MG63 (cell line): ENCODE data around the gene TANK. TPM values are rescaled to one million over a fixed set of nuclear protein-coding genes. Genes with fewer than 3 reads are reported as not detected.
A peak's percentile ranks its signal among the peaks of the same experiment; 100 is the strongest.

Experiments used
- DNase-seq: peaks from one replicate; pipeline ENCODE4 v3.0.0-alpha.2; 2020
- H3K27me3 ChIP-seq: fragments of 250-450 bp; sonication (Bioruptor Pico); 2 replicates; pipeline ENCODE4 v1.5.1; 2020; ENCODE audit warnings: mild to moderate bottlenecking, moderate library complexity
- H3K36me3 ChIP-seq: fragments of 250-450 bp; sonication (Bioruptor Pico); 2 replicates; pipeline ENCODE4 v1.5.1; 2020; ENCODE audit warnings: mild to moderate bottlenecking, moderate library complexity
- H3K4me3 ChIP-seq: fragments of 250-450 bp; sonication (Bioruptor Pico); 2 replicates; pipeline ENCODE4 v1.5.1; 2020; ENCODE audit warnings: mild to moderate bottlenecking, moderate library complexity
- H3K9me3 ChIP-seq: fragments of 250-450 bp; sonication (Bioruptor Pico); 2 replicates; pipeline ENCODE4 v1.5.1; 2020; ENCODE audit warnings: mild to moderate bottlenecking, moderate library complexity
- total RNA-seq: library from RNA; depleted of rRNA; stranded (reverse); fragments of >200 nt; shearing (Covaris generic); gene quantifications from 2 replicates; pipeline ENCODE4 v1.2.3, GENCODE V29; 2014; ENCODE audit warnings: low replicate concordance

Gene TANK
- total RNA-seq, 1 experiment from 2014 or later = 30.7 TPM

DNA sequence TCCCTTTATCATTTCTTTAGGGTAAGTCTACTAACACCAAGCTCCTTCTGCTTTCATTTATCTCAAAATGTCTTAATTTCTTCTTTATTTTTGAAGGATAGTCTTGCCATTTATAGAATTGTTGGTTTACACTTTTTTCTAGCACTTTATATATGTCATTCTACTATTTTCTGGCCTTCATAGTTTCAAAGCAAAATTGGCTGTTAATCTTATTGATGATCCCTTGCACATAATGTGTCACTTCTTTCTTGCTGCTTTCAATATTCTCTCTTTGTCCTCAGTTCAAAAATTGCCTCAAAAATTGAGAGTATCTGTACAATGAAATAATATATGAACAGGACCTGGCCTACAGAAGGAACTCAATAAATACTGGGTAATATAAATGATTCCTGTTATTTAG, 7.9 kb upstream of the TANK start:
- no peaks in the 10 kb centered on the region for H3K36me3 ChIP-seq
- no peaks in the 10 kb centered on the region for H3K27me3 ChIP-seq

DNA sequence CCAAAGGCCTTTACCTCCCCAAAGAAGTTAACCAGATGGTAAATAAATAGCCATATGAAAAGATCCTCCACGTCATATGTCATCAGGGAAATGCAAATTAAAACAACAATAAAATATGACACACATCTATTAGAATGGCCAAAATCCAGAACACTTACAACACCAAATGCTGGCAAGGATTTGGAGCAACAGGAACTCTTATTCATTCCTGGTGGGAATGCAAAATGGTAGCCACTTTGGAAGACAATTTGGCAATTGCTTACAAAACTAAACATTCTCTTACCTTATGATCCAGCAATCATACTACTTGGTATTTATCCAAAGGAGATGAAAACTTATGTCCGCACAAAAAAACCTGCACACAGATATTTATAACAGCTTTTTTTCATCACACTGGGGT, 1.3 kb upstream of the TANK start:
- DNase-seq = no peak
- no peaks in the 10 kb centered on the region for H3K27me3 ChIP-seq
- peaks cover 33% of the 10 kb centered on the region for H3K36me3 ChIP-seq
- H3K9me3 ChIP-seq = no peaks in the 10 kb centered on the region
- H3K4me3 ChIP-seq = no peak overlapping the region

More for the DNA sequence above, 7.9 kb upstream of the TANK start:
- Histone ChIP-seq H3K4me3 (no peak overlapping the region), H3K9me3 (peaks cover 26% of the 10 kb centered on the region)
- no peak for DNase-seq

DNA sequence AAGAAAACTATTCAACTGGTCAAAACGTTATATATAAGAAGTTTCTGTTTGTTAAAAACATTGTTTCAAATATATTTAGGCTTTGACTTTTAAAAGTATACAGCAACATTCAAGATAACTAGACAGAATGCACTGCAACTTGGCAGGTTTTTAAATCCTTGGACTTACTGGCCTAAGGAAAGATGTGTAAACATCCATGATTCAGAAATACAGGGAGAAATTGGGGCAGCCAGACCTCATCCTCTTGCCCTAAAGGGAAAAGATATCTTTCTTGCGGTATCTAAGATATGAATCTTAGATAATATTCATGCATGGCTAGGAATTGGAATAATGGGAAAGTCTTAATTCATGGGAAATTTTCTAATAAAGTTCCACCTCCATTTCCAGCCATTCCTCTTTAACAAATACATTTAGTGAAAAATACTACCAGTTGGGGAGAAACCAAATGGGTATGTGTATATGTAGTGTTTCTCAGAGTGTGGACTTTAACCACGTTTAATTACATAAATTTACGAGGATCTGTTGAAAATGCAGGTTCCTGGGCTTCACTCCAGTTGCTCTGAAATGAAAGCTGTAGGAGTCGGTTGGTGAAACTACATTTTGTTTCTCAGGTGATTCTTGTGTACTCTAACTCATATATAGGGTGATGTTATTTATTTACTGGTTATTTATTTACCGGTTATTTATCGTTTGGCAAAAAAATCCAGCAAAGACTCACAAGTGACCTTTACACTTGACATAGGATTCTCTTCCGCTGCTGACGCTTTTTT, 587 bp upstream of the TANK start:
- DNase-seq = no peak
- H3K4me3 ChIP-seq = peak overlapping the region; percentile 99
- no peaks in the 10 kb centered on the region for H3K9me3 ChIP-seq

DNA sequence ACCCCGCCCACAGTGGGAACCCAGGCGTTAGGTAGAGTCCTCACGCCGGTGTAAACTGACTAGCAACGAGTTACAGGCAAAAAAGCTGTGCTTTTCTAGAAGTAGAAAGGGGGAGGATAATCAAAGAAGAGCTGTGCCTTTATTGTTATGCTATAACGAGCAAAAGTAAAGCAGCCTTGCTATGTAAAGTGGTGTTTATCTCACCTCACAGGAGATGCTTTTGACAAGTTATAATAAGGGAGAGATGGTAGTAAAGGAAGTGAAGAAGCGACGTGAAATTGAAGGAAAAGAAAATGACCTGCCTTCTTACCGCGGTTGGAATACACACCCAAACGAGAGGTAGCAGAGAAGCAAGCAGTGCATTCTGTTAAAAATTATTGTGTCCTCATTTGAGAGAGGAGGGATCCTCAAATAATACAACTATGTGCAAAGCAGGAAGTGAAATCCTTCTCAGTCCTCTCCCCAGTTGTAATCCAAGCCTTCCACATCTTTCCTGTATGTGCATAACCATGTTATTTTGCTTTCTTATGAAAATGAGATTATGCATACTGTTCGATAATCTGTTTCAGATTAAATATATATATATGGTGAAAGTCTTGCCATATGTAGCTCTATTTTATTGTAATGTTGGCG, 962 bp downstream of the TANK start:
- DNase-seq = no peak
- Histone ChIP-seq H3K4me3 (peak overlapping the region; percentile 99), H3K27me3 (no peaks in the 10 kb centered on the region)

More for the DNA sequence above, 587 bp upstream of the TANK start:
- Histone ChIP-seq H3K27me3 (no peaks in the 10 kb centered on the region), H3K36me3 (peaks cover 40% of the 10 kb centered on the region)

DNA sequence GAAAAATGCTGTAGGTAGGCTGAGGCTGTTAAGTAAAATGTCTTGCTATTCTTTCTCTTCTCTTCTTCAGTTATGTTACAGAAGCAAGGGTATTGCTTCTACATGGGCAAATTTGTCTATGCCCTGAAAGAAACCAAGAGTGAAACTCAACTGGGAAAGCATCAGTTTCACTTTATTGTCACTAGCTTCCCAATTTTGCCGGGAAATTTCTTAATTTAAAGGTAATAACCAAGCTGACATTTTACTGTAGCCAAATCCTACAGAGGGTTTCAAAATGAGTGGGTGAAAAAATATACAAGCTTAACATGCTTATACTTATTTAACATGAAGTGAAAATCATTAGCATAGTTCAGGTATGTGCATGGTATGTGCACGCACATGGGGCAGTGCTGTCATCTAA, 3.2 kb downstream of the TANK start:
- Histone ChIP-seq H3K9me3 (no peaks in the 10 kb centered on the region), H3K27me3 (no peaks in the 10 kb centered on the region), H3K36me3 (peaks cover 56% of the 10 kb centered on the region), H3K4me3 (no peak overlapping the region)
- DNase-seq = no peak

More for the DNA sequence above, 962 bp downstream of the TANK start:
- Histone ChIP-seq H3K9me3 (no peaks in the 10 kb centered on the region), H3K36me3 (peaks cover 51% of the 10 kb centered on the region)

DNA sequence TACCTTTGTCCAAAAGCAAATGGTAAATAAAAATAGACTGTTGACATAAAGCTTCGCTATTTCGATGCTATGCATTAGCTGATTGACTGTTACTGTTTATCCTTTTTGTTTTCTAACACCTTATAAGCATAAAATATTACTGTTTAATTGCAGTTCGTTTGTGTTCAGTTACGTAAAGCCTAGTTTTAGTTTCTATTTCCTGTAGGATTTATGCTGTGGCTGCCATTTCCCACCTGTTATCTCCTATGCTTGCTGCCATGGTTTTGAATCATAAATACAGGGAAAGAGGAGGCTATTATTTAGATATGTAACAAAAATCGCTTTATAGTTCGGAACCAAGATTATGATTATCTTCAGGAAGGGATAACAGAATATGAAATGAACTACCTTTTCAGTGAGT, 3.9 kb downstream of the TANK start:
- no peak for DNase-seq
- H3K36me3 ChIP-seq = peaks cover 56% of the 10 kb centered on the region
- no peaks in the 10 kb centered on the region for H3K27me3 ChIP-seq
- H3K9me3 ChIP-seq = no peaks in the 10 kb centered on the region
- H3K4me3 ChIP-seq = no peak overlapping the region

DNA sequence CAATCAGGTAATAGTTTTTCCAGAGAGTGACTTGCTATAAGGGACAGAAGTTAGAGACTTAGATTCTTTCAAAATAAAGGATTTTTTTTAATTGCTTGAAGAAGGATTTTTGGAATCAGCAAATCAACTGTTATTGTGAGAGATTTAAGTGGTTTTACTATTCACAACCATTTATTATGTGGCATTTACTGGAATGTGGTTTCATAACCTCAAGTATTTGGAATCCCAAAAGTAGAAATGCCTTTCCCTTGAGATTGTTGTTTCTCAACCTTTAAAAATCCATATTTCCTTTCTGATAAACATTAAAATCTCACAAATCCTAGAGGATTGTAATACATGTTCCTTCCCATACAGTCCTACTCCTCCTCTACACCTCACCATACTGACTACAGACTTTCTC, 5.0 kb downstream of the TANK start:
- Histone ChIP-seq H3K36me3 (peaks cover 56% of the 10 kb centered on the region), H3K4me3 (no peak overlapping the region), H3K9me3 (no peaks in the 10 kb centered on the region), H3K27me3 (no peaks in the 10 kb centered on the region)
- DNase-seq = no peak

DNA sequence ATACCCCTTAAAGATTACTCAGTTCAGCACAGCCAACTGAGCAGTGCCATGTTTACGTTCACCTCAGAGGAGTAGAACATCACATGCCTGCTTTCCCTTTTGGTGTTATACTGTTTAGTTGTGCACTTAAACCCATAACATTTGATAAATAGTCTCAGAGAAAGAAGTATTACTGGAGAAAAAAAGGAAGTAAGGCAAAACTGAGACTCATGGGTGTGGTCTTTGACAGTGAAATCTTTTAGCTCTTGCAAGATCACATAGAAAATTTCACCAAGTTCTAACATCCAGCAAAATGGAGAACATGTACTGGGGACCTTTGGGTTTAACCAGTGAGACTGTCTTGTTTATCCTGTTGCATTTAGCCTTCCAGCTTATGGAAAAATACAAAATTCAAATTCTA, 5.6 kb downstream of the TANK start:
- DNase-seq = no peak
- H3K4me3 ChIP-seq = no peak overlapping the region
- no peaks in the 10 kb centered on the region for H3K9me3 ChIP-seq
- H3K27me3 ChIP-seq = no peaks in the 10 kb centered on the region
- H3K36me3 ChIP-seq = peaks cover 52% of the 10 kb centered on the region

DNA sequence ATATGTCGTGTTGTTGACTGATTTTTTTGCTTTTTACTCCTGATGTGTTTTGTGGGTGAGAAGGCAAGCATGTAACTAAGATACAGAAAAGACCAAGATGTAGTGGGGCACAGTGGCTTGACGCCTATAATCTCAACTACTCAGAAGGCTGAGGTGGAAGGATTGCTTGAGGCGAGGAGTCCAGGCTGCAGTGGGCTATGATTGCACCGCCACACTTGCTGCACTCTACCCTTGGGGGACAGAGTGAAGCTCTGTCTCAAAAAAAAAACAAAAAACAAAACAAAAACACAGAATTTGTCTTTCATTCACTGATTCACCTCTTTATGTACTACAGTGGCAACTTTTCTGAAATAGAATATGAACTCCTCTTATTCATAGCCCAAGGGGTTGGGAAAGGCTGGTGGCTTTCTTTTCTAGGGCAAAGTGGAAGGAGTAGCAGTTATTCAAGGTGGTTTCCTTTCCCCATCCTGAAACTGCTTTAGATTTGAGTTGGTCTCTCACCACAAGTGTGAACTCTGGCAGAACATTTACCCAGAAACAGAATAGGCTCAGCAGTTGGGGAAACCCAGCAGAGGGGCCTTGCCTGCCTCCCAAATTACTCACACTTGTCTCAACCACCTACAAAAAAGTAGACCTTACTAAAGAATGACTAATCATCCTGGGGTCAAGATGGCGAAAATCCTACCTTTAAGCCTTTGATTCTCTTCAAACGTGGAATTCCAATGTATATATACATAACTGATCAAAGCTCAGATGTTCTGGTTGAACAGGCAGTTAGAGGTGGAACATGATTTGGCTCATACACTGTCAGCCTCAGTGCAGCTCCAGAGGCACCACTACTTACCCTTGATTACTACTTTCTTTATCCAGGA, 6.5 kb downstream of the TANK start:
- H3K36me3 ChIP-seq = peaks cover 43% of the 10 kb centered on the region
- no peak for DNase-seq

DNA sequence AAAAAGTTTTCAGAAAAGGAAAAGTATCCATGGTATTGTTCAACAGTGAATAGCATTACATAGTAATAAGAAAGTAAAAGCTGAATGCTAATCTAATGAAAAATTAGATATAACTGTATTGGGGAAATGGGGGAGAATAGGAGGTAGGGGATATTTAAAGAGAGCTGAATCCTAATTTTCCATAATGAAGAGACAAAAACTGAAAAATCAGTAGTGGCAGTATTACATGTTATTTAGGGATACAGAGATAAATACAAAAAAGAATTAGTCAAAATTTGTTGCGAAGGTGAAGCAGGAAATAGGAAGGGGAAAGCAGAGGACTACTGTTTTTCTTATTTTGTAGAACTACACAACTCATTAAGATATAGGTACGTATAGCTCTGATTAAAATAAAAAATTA, 9.1 kb downstream of the TANK start:
- no peak for DNase-seq
- Histone ChIP-seq H3K36me3 (peaks cover 21% of the 10 kb centered on the region), H3K4me3 (no peak overlapping the region), H3K27me3 (no peaks in the 10 kb centered on the region), H3K9me3 (no peaks in the 10 kb centered on the region)

More for the DNA sequence above, 6.5 kb downstream of the TANK start:
- H3K27me3 ChIP-seq = no peaks in the 10 kb centered on the region
- H3K4me3 ChIP-seq = no peak overlapping the region
- H3K9me3 ChIP-seq = no peaks in the 10 kb centered on the region

DNA sequence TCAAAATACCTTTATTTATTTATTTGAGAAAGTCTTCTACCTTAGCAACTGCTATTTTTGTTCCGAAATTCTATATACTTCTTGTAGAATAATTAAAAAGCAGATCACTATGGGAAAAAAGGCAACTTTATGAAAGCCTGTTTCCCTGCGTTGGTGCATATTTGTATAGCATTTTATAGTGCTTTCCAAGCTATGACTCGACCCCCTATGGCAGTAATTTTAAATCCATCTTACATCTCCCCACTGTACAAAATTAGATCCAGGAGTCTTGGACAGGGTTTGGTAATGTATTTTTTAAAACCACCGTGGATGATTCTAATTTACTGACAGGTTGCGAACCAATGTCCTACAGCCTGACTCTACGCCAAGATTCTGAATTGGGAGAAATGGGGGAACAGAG, 10.1 kb downstream of the TANK start:
- H3K9me3 ChIP-seq = no peaks in the 10 kb centered on the region
- DNase-seq = no peak
- peaks cover 15% of the 10 kb centered on the region for H3K36me3 ChIP-seq
- H3K4me3 ChIP-seq = no peak overlapping the region
- H3K27me3 ChIP-seq = no peaks in the 10 kb centered on the region

DNA sequence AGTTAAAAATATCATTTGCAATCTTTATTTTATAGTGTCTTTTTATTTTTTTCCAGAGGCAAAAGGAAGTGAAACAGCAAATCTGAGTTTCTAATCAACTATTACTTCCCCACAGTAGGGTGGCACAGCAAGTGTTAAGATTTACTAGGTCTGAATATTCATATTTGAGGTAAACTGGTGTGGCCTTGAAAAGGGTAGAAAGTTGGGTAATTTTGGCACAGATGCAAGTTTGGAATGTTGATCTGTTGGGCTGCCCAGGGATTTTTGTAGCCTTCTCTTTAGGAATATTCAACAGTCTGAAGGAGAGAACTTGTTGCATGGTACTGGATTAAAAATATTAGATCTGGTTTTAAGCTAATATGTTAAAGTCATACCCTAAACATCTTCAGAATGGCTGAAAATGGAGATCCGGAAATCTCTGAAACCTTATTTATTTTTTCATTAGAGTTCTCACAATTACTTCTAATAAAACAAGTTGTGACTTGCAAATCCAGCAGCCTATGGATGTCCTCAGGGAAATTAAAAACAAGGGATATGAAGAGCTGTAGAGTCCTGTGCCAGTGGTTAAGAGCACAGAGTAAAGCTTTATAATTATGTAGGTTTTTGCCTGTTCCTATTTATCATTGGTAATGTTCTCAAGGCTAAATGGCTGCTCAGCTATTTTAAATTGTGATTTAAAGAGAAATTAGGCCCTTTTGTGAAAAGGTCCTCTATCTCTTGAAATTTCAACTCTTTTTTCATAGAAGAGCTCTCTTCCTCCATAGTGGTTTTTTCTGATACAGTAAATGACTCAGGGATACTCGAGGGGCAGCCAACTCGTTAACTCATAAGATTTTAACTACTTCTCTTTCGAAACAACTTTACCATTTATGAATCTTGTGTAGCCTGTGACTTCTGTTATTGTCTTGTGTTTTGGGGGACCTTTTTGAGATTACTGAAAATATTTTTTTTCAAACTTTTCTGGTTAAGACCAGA, 11.0 kb downstream of the TANK start:
- no peaks in the 10 kb centered on the region for H3K9me3 ChIP-seq
- no peak overlapping the region for H3K4me3 ChIP-seq
- no peaks in the 10 kb centered on the region for H3K27me3 ChIP-seq
- DNase-seq = no peak
- H3K36me3 ChIP-seq = peaks cover 9% of the 10 kb centered on the region

DNA sequence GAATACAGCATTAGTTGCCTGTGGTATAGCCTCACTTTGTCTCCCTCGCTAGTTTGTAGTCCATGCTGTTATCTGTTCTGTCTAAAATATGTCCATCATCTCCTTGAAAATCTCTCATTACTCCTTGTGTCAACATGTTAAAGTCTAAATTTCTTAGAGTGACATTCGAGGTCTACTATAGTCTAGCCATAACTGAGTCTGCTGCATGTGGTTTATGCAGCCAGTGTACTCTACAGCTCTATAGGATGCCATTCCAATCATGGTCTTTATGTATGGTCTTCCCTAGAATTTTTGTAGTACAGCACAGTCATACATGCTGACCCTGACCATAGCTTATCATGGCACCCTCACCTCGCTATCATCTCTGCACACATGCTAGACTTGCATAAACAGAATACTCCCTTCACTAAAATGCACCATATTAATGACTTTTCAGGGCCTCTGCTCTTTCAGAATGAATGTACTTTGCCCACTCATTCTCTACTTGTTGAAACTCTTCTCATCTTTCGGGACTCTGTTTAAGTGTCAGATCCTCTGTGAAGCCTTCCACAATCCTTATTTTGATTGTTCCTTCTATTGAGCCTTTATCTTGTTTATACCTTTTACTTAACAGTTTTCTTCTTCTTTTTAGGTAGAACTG, 12.8 kb downstream of the TANK start:
- Histone ChIP-seq H3K27me3 (no peaks in the 10 kb centered on the region), H3K36me3 (peaks cover 4% of the 10 kb centered on the region), H3K9me3 (no peaks in the 10 kb centered on the region), H3K4me3 (no peak overlapping the region)
- no peak for DNase-seq

DNA sequence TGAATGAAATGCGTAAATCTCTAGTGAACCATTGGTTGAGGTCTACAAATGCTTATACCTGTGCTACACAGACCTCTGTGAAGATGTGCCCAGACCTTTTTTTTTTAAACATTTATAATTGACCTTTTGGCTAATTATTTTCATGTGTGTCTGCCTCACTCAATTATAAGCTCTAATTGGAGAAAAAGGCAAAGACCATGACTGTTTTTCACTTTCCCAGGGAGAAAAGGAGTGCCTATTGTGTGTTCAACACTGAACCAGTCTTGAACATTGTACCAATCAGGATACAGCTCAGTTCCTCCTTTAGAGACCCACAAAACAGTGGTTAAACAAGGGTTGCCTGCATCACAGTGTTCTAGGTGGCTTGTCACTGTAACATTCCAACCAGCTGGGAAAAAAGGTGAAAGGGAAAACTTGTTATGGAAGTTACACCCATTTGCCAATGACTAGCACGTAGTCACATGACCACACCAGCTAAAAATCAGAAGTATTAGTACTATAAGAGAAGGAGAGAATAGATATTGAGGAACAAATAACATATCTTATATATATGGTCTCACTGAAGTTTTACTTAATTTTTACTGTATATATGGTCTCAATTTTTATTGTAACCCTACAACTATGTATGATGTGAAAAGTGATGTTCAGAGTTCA, 13.4 kb downstream of the TANK start:
- Histone ChIP-seq H3K9me3 (no peaks in the 10 kb centered on the region), H3K27me3 (no peaks in the 10 kb centered on the region), H3K36me3 (peaks cover 4% of the 10 kb centered on the region), H3K4me3 (no peak overlapping the region)
- no peak for DNase-seq

DNA sequence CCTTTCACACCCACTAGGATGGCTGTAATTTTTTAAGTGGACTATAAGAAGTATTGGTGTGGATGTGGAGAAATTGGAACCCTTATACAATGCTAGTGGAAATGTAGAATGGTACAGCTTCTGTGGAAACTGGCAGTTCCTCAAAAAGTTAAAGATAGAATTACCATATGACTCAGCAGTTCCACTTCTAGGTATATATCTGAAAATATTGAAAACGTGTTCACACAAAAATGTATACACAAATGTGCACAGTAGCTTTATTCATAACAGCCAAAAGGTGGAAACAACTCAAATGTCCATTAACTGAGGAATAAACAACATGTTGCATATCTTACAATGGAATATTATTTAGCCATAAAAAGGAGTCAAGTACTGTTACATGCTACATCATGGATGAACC, 17.7 kb downstream of the TANK start:
- H3K36me3 ChIP-seq = peaks cover 25% of the 10 kb centered on the region
- no peak for DNase-seq
- no peak overlapping the region for H3K4me3 ChIP-seq
- H3K27me3 ChIP-seq = no peaks in the 10 kb centered on the region
- no peaks in the 10 kb centered on the region for H3K9me3 ChIP-seq
